Nephron progenitor cell (in vitro differentiated cells): ENCODE data around the gene NOC2L.

Source experiments
- DNase-seq: peaks from one replicate; pipeline ENCODE4 v3.0.0; 2021
- H3K27ac Mint-ChIP-seq: 2 replicates; pipeline ENCODE4 v1.8.0; 2021; ENCODE audit warnings: mild to moderate bottlenecking, moderate library complexity, mixed read lengths
- H3K27me3 Mint-ChIP-seq: 2 replicates; pipeline ENCODE4 v1.8.0; 2021; ENCODE audit warnings: mild to moderate bottlenecking, low read depth, mixed read lengths; ENCODE audit not compliant: poor library complexity
- H3K36me3 Mint-ChIP-seq: 2 replicates; pipeline ENCODE4 v1.8.0; 2021; ENCODE audit warnings: low read depth, mixed read lengths
- H3K4me1 Mint-ChIP-seq: 2 replicates; pipeline ENCODE4 v1.8.0; 2021; ENCODE audit warnings: mixed read lengths
- H3K4me3 Mint-ChIP-seq: 2 replicates; pipeline ENCODE4 v1.8.0; 2021; ENCODE audit warnings: mild to moderate bottlenecking, moderate library complexity, mixed read lengths
- H3K9me3 Mint-ChIP-seq: 2 replicates; pipeline ENCODE4 v1.8.0; 2021; ENCODE audit warnings: mild to moderate bottlenecking, moderate library complexity, mixed read lengths
- TF ChIP-seq, protein P1 (sequence below): fragments of 200-600 bp; sonication (generic); IDR thresholded peaks from 2 replicates; pipeline ENCODE4 v1.5.0; 2021; ENCODE audit warnings: antibody characterized with exemption

The NOC2L gene

DNA sequence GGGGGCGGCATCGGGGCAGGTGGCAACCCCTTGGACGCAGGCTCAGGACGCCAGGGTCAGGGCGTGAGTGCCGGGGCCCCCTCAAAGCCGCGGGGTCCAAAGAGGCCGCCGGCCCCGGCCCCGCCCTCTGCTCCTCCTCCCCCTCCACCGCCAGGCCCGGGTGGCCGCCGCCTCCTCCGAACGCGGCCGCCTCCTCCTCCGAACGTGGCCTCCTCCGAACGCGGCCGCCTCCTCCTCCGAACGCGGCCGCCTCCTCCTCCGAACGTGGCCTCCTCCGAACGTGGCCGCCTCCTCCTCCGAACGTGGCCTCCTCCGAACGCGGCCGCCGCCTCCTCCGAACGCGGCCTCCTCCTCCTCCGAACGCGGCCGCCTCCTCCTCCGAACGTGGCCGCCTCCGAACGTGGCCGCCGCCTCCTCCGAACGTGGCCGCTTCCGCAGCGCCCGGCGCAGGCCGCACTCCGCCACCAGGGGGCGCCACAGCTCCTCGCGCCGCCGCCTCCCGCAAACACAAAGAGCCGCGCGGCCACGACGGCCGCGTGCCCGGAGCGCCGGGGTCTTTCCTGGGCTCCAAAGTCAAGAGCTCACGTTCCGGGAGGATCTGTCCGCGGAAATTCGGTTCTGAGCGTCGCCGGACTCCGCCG is 54.6 kb downstream of the NOC2L start:
- Mint-ChIP-seq H3K36me3 (peaks cover 5% of the 10 kb centered on the region), H3K4me1 (peaks cover 36% of the 10 kb centered on the region), H3K4me3 (peak overlapping the region; percentile 74), H3K27ac (no peak overlapping the region), H3K27me3 (peaks cover 76% of the 10 kb centered on the region), H3K9me3 (peaks cover 4% of the 10 kb centered on the region)
- DNase-seq, result peak; percentile 92
- TF ChIP-seq, protein P1, sequence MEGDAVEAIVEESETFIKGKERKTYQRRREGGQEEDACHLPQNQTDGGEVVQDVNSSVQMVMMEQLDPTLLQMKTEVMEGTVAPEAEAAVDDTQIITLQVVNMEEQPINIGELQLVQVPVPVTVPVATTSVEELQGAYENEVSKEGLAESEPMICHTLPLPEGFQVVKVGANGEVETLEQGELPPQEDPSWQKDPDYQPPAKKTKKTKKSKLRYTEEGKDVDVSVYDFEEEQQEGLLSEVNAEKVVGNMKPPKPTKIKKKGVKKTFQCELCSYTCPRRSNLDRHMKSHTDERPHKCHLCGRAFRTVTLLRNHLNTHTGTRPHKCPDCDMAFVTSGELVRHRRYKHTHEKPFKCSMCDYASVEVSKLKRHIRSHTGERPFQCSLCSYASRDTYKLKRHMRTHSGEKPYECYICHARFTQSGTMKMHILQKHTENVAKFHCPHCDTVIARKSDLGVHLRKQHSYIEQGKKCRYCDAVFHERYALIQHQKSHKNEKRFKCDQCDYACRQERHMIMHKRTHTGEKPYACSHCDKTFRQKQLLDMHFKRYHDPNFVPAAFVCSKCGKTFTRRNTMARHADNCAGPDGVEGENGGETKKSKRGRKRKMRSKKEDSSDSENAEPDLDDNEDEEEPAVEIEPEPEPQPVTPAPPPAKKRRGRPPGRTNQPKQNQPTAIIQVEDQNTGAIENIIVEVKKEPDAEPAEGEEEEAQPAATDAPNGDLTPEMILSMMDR, result peak; percentile 74

- Mint-ChIP-seq H3K27ac (no peak overlapping the region), H3K4me3 (no peak overlapping the region), H3K36me3 (peaks cover 5% of the 10 kb centered on the region), H3K27me3 (peaks cover 82% of the 10 kb centered on the region), H3K4me1 (peaks cover 36% of the 10 kb centered on the region), H3K9me3 (peaks cover 4% of the 10 kb centered on the region)
- TF ChIP-seq, protein P1, result no peak
- DNase-seq, result no peak
Observed at GRCh38 chr1:903721-904271, 55.3 kb downstream of the NOC2L start.

GRCh38 chr1:903305-903704 is 55.8 kb downstream of the NOC2L start:
- Mint-ChIP-seq H3K27ac (no peak overlapping the region), H3K27me3 (peaks cover 86% of the 10 kb centered on the region), H3K36me3 (peaks cover 3% of the 10 kb centered on the region), H3K9me3 (peaks cover 3% of the 10 kb centered on the region), H3K4me3 (peak overlapping the region; percentile 50), H3K4me1 (peaks cover 35% of the 10 kb centered on the region)
- TF ChIP-seq, protein P1, result no peak
- no peak for DNase-seq

DNA sequence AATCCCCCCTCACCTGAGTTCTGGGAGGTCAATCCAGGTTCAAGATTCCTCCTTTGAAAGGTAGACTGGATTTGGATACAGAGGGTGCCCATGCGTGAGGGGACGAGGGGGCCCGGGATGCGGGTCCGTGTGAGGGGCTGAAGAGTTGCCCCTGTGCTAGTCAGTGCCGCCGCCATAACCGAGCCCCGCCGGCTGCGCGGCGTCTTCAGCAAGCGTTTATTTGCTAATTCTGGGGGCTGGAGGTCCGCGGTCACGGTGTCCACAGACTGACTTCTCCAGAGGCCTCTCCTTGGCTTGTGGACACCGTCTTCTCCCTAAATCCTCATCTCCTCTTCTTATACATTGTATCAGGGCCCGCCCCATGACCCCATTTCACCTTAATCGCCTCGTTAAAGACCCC is 56.3 kb downstream of the NOC2L start:
- Mint-ChIP-seq H3K27me3 (peaks cover 86% of the 10 kb centered on the region), H3K27ac (no peak overlapping the region), H3K9me3 (no peaks in the 10 kb centered on the region), H3K36me3 (no peaks in the 10 kb centered on the region), H3K4me3 (no peak overlapping the region), H3K4me1 (peaks cover 30% of the 10 kb centered on the region)
- TF ChIP-seq, protein P1, result no peak
- no peak for DNase-seq

GRCh38 chr1:901108-901859 is 57.8 kb downstream of the NOC2L start:
- peaks cover 14% of the 10 kb centered on the region for H3K4me1 Mint-ChIP-seq
- DNase-seq, result no peak
- H3K36me3 Mint-ChIP-seq, result no peaks in the 10 kb centered on the region
- H3K27me3 Mint-ChIP-seq, result peaks cover 87% of the 10 kb centered on the region
- H3K27ac Mint-ChIP-seq, result no peak overlapping the region
- H3K9me3 Mint-ChIP-seq, result no peaks in the 10 kb centered on the region
- TF ChIP-seq, protein P1, result no peak
- H3K4me3 Mint-ChIP-seq, result no peak overlapping the region
